B cell (primary cell): Measurements from ENCODE around the gene CCNI. TPM values are rescaled to one million over a fixed set of nuclear protein-coding genes. Genes with fewer than 3 reads are reported as not detected.
A peak's percentile ranks its signal among the peaks of the same experiment; 100 is the strongest.

Experiments
- ATAC-seq: fragments of 200-7000 bp; cut with Tn5 transposase; one replicate; pipeline ENCODE4 v1.10.0; 2021; ENCODE audit warnings: low read depth, mild to moderate bottlenecking, moderate number of reproducible peaks, moderate library complexity
- CTCF ChIA-PET: fragments of 350-600 bp; sonication (Branson Sonifier 250); formaldehyde crosslinking; loops from one replicate; lab custom pipeline; 2021; ENCODE audit warnings: antibody characterized with exemption, inconsistent platforms; lab: Charles Lee
- POLR2A ChIA-PET: fragments of 350-600 bp; sonication (Branson Sonifier 250); formaldehyde crosslinking; loops from one replicate; lab custom pipeline; 2021; ENCODE audit warnings: antibody characterized with exemption; lab: Charles Lee
- DNase-seq: peaks from one replicate; pipeline ENCODE4 v3.0.0; 2013
- H2AFZ ChIP-seq: 2 replicates; pipeline ENCODE4 v1.6.1; 2012; ENCODE audit warnings: mild to moderate bottlenecking, low read depth, low read length; ENCODE audit not compliant: insufficient read depth, poor library complexity, severe bottlenecking
- H3K27ac ChIP-seq, 2 donors: 1 replicate in 1 of 2; 2 replicates in 1 of 2; pipeline ENCODE4 v1.5.1; 2012 to 2013; ENCODE audit warnings: low read length in 2 of 2, mild to moderate bottlenecking in 2 of 2, moderate library complexity in 1 of 2
- H3K27me3 ChIP-seq, 4 experiments: fragments of 200-600 bp in 1 of 4; sonication (generic) in 1 of 4; replicated peaks in 1 of 4; 1 replicate in 2 of 4; 2 replicates in 2 of 4; pipeline versions ENCODE4 v1.6.1 to v1.7.0; 2013 to 2016; ENCODE audit warnings: low read length in 3 of 4, mild to moderate bottlenecking in 2 of 4, mixed read lengths in 1 of 4, moderate library complexity in 1 of 4; ENCODE audit not compliant: insufficient read depth in 4 of 4, control insufficient read depth in 3 of 4; ENCODE audit errors: control extremely low read depth in 1 of 4
- H3K36me3 ChIP-seq, 2 experiments: replicated peaks in 1 of 2; 1 replicate in 1 of 2; 2 replicates in 1 of 2; pipeline versions ENCODE4 v1.6.1 to v1.7.1; 2013; ENCODE audit warnings: low read length in 1 of 2; ENCODE audit not compliant: insufficient read depth in 2 of 2, control insufficient read depth in 1 of 2; ENCODE audit errors: control extremely low read depth in 1 of 2, extremely low read depth in 1 of 2
- H3K4me1 ChIP-seq, 2 donors: fragments of 200-600 bp in 1 of 2; sonication (generic) in 1 of 2; 1 replicate in 1 of 2; 2 replicates in 1 of 2; pipeline versions ENCODE4 v1.5.1 to v1.6.1; 2013 to 2017; ENCODE audit warnings: low read length in 2 of 2; ENCODE audit not compliant: control insufficient read depth in 2 of 2, insufficient read depth in 2 of 2
- H3K4me2 ChIP-seq: replicated peaks from 2 replicates; pipeline ENCODE3; 2012; ENCODE audit warnings: mild to moderate bottlenecking, low read depth, low read length; ENCODE audit not compliant: poor library complexity, severe bottlenecking
- H3K4me3 ChIP-seq, 5 experiments: fragments of 200-600 bp in 1 of 5; sonication (generic) in 1 of 5; 1 replicate in 3 of 5; 2 replicates in 2 of 5; pipeline versions ENCODE4 v1.5.1 to v1.7.0; 2011 to 2016; ENCODE audit warnings: low read length in 4 of 5, mild to moderate bottlenecking in 4 of 5, low read depth in 2 of 5, control low read depth in 1 of 5, moderate library complexity in 1 of 5; ENCODE audit not compliant: insufficient read depth in 1 of 5; ENCODE audit errors: control extremely low read depth in 1 of 5, extremely low read depth in 1 of 5
- H3K79me2 ChIP-seq: fragments of 200-600 bp; sonication (generic); one replicate; pipeline ENCODE4 v1.6.0; 2016; ENCODE audit warnings: low read length; ENCODE audit not compliant: control insufficient read depth, insufficient read depth
- H3K9ac ChIP-seq: fragments of 200-600 bp; sonication (generic); 2 replicates; pipeline ENCODE4 v1.6.1; 2017; ENCODE audit warnings: mild to moderate bottlenecking, low read length, moderate library complexity
- H3K9me3 ChIP-seq, 3 donors: one replicate each; pipeline versions ENCODE4 v1.6.1 to v1.7.1; 2013; ENCODE audit warnings: low read length in 2 of 3; ENCODE audit not compliant: control insufficient read depth in 2 of 3, insufficient read depth in 1 of 3; ENCODE audit errors: control extremely low read depth in 1 of 3
- H4K20me1 ChIP-seq: 2 replicates; pipeline ENCODE4 v1.6.0; 2012; ENCODE audit warnings: mild to moderate bottlenecking, low read length; ENCODE audit not compliant: insufficient read depth, control insufficient read depth, poor library complexity, severe bottlenecking
- H3K27ac Mint-ChIP-seq: one replicate; pipeline ENCODE4 v1.8.0; 2021; ENCODE audit warnings: mixed read lengths
- H3K27me3 Mint-ChIP-seq: one replicate; pipeline ENCODE4 v1.8.0; 2021; ENCODE audit warnings: mixed read lengths
- H3K4me1 Mint-ChIP-seq: one replicate; pipeline ENCODE4 v1.8.0; 2021; ENCODE audit warnings: mixed read lengths
- H3K4me3 Mint-ChIP-seq: one replicate; pipeline ENCODE4 v1.8.0; 2021; ENCODE audit warnings: mixed read lengths
- H3K9me3 Mint-ChIP-seq: one replicate; pipeline ENCODE4 v1.8.0; 2022; ENCODE audit warnings: mixed read lengths; ENCODE audit not compliant: insufficient read depth
- CTCF ChIP-seq: fragments of 200-600 bp; IDR thresholded peaks from one replicate; pipeline ENCODE4 v1.8.0; 2022; ENCODE audit warnings: antibody characterized with exemption, mild to moderate bottlenecking
- EZH2 ChIP-seq: IDR thresholded peaks from 2 replicates; pipeline ENCODE4 v1.6.1; 2012; ENCODE audit warnings: borderline replicate concordance, low read depth, mild to moderate bottlenecking, moderate library complexity, low read length; ENCODE audit not compliant: insufficient read depth, poor library complexity, severe bottlenecking
- WGBS: methylation state at CpG from one replicate; pipeline ENCODE4 v1.1.5; 2013; ENCODE audit warnings: missing lambda C conversion rate; ENCODE audit not compliant: insufficient coverage; 5-methylcytosine and 5-hydroxymethylcytosine counted together
- intact Hi-C: fragments of 100-400 bp; cut with micrococcal nuclease; formaldehyde crosslinking; loops from one replicate; pipeline ENCODE4 v1.10.0; 2022
- polyA plus RNA-seq: library from polyadenylated mRNA; depleted of rRNA; stranded (reverse); fragments of >200 nt; gene quantifications from 2 replicates; pipeline ENCODE4 v1.2.3, GENCODE V29; 2012
- total RNA-seq, 2 donors: library from RNA; stranded (reverse); fragments of 120-200 nt in 1 of 2; gene quantifications; 1 replicate in 1 of 2; 2 replicates in 1 of 2; pipeline versions ENCODE4 v1.2.3 to v1.2.4, GENCODE V29; 2013 to 2022

CCNI gene
- total and polyA plus RNA-seq, 2 donors (not counting 1 experiment from before 2014, with no cell fraction given), result 95.1 to 314 TPM

GRCh38 chr4:77074381-77074831 is 1.4 kb downstream of the CCNI start:
- Mint-ChIP-seq H3K4me1 (peaks cover 52% of the 10 kb centered on the region), H3K27ac (no peak overlapping the region), H3K9me3 (no peaks in the 10 kb centered on the region), H3K27me3 (no peaks in the 10 kb centered on the region), H3K4me3 (no peak overlapping the region)
- H3K79me2 ChIP-seq, result peaks cover 94% of the 10 kb centered on the region
- ATAC-seq, result no peak
- peak overlapping the region; percentile 86 for H3K4me2 ChIP-seq
- H3K9me3 ChIP-seq, result no peaks in the 10 kb centered on the region
- peak overlapping the region; percentile 99 for H3K9ac ChIP-seq
- POLR2A ChIA-PET, result interaction anchor here (0.9 to 3.0 kb wide), 2 partner anchors 21 to 83 kb away, joined by 3 to 22 read pairs; partner anchors contain the start of gene CCNG2
- H2AFZ ChIP-seq, result no peak overlapping the region
- CTCF ChIA-PET, result interaction anchor here (1.0 to 2.5 kb wide), 5 partner anchors 21 to 129 kb away, joined by 3 to 20 read pairs (median 5); no protein-coding TSS in a partner anchor
- H3K36me3 ChIP-seq, result no peaks in the 10 kb centered on the region
- peak overlapping the region; percentile 68 to 97 (median 79) for H3K4me3 ChIP-seq
- H3K27ac ChIP-seq, result peak overlapping the region; percentile 70 to 72
- H3K4me1 ChIP-seq, result peaks cover 54% of the 10 kb centered on the region in 2 donors
- peak; percentile 21 for DNase-seq
- H3K27me3 ChIP-seq, result no peaks in the 10 kb centered on the region
- H4K20me1 ChIP-seq, result peaks cover 45% of the 10 kb centered on the region
- intact Hi-C loops, result loop anchor here (2.0 to 10.0 kb wide), 6 partner anchors 22 to 1700 kb away; partner anchors contain the start of genes BMP2K, MRPL1 and NUP54
- WGBS, result 4% methylated on average over 2 of the region's 6 CpGs
- TF ChIP-seq CTCF (no peak), EZH2 (no peak)

- no peak for DNase-seq
- ATAC-seq, result no peak
- CTCF ChIA-PET, result interaction anchor here (1.0 to 2.5 kb wide), 5 partner anchors 19 to 129 kb away, joined by 3 to 20 read pairs (median 4); no protein-coding TSS in a partner anchor
- TF ChIP-seq EZH2, result no peak
- Histone ChIP-seq H3K27me3 (no peaks in the 10 kb centered on the region), H4K20me1 (peaks cover 47% of the 10 kb centered on the region), H3K4me2 (peak overlapping the region; percentile 86), H3K79me2 (peaks cover 93% of the 10 kb centered on the region), H3K4me3 (peak overlapping the region; percentile 68 to 97 (median 79)), H3K9me3 (no peaks in the 10 kb centered on the region), H3K36me3 (no peaks in the 10 kb centered on the region), H3K9ac (peak overlapping the region; percentile 99), H3K4me1 (peaks cover 54% of the 10 kb centered on the region in 2 donors), H3K27ac (peak overlapping the region; percentile 70 to 72), H2AFZ (no peak overlapping the region)
- intact Hi-C loops, result loop anchor here (2.0 to 10.0 kb wide), 7 partner anchors 21 to 1701 kb away; partner anchors contain the start of genes BMP2K, MRPL1 and NUP54
- H3K9me3 Mint-ChIP-seq, result no peaks in the 10 kb centered on the region
- POLR2A ChIA-PET, result no interaction called here
- 4% methylated on average over 4 of the region's 5 CpGs for WGBS
- no peaks in the 10 kb centered on the region for H3K27me3 Mint-ChIP-seq
- no peak overlapping the region for H3K4me3 Mint-ChIP-seq
- H3K4me1 Mint-ChIP-seq, result peaks cover 53% of the 10 kb centered on the region
- no peak overlapping the region for H3K27ac Mint-ChIP-seq
Observed at GRCh38 chr4:77073981-77074380, 1.8 kb downstream of the CCNI start.
